B cell (primary cell): Measurements from ENCODE around the gene PLA2G1B. TPM values are rescaled to one million over a fixed set of nuclear protein-coding genes. Genes with fewer than 3 reads are reported as not detected.
A peak's percentile ranks its signal among the peaks of the same experiment; 100 is the strongest.

ENCODE experiments used
- ATAC-seq: fragments of 200-7000 bp; cut with Tn5 transposase; one replicate; pipeline ENCODE4 v1.10.0; 2021; ENCODE audit warnings: low read depth, mild to moderate bottlenecking, moderate number of reproducible peaks, moderate library complexity
- CTCF ChIA-PET: fragments of 350-600 bp; sonication (Branson Sonifier 250); formaldehyde crosslinking; loops from one replicate; lab custom pipeline; 2021; ENCODE audit warnings: antibody characterized with exemption, inconsistent platforms; lab: Charles Lee
- POLR2A ChIA-PET: fragments of 350-600 bp; sonication (Branson Sonifier 250); formaldehyde crosslinking; loops from one replicate; lab custom pipeline; 2021; ENCODE audit warnings: antibody characterized with exemption; lab: Charles Lee
- DNase-seq: peaks from one replicate; pipeline ENCODE4 v3.0.0; 2013
- H2AFZ ChIP-seq: 2 replicates; pipeline ENCODE4 v1.6.1; 2012; ENCODE audit warnings: mild to moderate bottlenecking, low read depth, low read length; ENCODE audit not compliant: insufficient read depth, poor library complexity, severe bottlenecking
- H3K27ac ChIP-seq, 2 donors: 1 replicate in 1 of 2; 2 replicates in 1 of 2; pipeline ENCODE4 v1.5.1; 2012 to 2013; ENCODE audit warnings: low read length in 2 of 2, mild to moderate bottlenecking in 2 of 2, moderate library complexity in 1 of 2
- H3K27me3 ChIP-seq, 4 experiments: fragments of 200-600 bp in 1 of 4; sonication (generic) in 1 of 4; replicated peaks in 1 of 4; 1 replicate in 2 of 4; 2 replicates in 2 of 4; pipeline versions ENCODE4 v1.6.1 to v1.7.0; 2013 to 2016; ENCODE audit warnings: low read length in 3 of 4, mild to moderate bottlenecking in 2 of 4, mixed read lengths in 1 of 4, moderate library complexity in 1 of 4; ENCODE audit not compliant: insufficient read depth in 4 of 4, control insufficient read depth in 3 of 4; ENCODE audit errors: control extremely low read depth in 1 of 4
- H3K36me3 ChIP-seq, 2 experiments: replicated peaks in 1 of 2; 1 replicate in 1 of 2; 2 replicates in 1 of 2; pipeline versions ENCODE4 v1.6.1 to v1.7.1; 2013; ENCODE audit warnings: low read length in 1 of 2; ENCODE audit not compliant: insufficient read depth in 2 of 2, control insufficient read depth in 1 of 2; ENCODE audit errors: control extremely low read depth in 1 of 2, extremely low read depth in 1 of 2
- H3K4me1 ChIP-seq, 2 donors: fragments of 200-600 bp in 1 of 2; sonication (generic) in 1 of 2; 1 replicate in 1 of 2; 2 replicates in 1 of 2; pipeline versions ENCODE4 v1.5.1 to v1.6.1; 2013 to 2017; ENCODE audit warnings: low read length in 2 of 2; ENCODE audit not compliant: control insufficient read depth in 2 of 2, insufficient read depth in 2 of 2
- H3K4me2 ChIP-seq: replicated peaks from 2 replicates; pipeline ENCODE3; 2012; ENCODE audit warnings: mild to moderate bottlenecking, low read depth, low read length; ENCODE audit not compliant: poor library complexity, severe bottlenecking
- H3K4me3 ChIP-seq, 5 experiments: fragments of 200-600 bp in 1 of 5; sonication (generic) in 1 of 5; 1 replicate in 3 of 5; 2 replicates in 2 of 5; pipeline versions ENCODE4 v1.5.1 to v1.7.0; 2011 to 2016; ENCODE audit warnings: low read length in 4 of 5, mild to moderate bottlenecking in 4 of 5, low read depth in 2 of 5, control low read depth in 1 of 5, moderate library complexity in 1 of 5; ENCODE audit not compliant: insufficient read depth in 1 of 5; ENCODE audit errors: control extremely low read depth in 1 of 5, extremely low read depth in 1 of 5
- H3K79me2 ChIP-seq: fragments of 200-600 bp; sonication (generic); one replicate; pipeline ENCODE4 v1.6.0; 2016; ENCODE audit warnings: low read length; ENCODE audit not compliant: control insufficient read depth, insufficient read depth
- H3K9ac ChIP-seq: fragments of 200-600 bp; sonication (generic); 2 replicates; pipeline ENCODE4 v1.6.1; 2017; ENCODE audit warnings: mild to moderate bottlenecking, low read length, moderate library complexity
- H3K9me3 ChIP-seq, 3 donors: one replicate each; pipeline versions ENCODE4 v1.6.1 to v1.7.1; 2013; ENCODE audit warnings: low read length in 2 of 3; ENCODE audit not compliant: control insufficient read depth in 2 of 3, insufficient read depth in 1 of 3; ENCODE audit errors: control extremely low read depth in 1 of 3
- H4K20me1 ChIP-seq: 2 replicates; pipeline ENCODE4 v1.6.0; 2012; ENCODE audit warnings: mild to moderate bottlenecking, low read length; ENCODE audit not compliant: insufficient read depth, control insufficient read depth, poor library complexity, severe bottlenecking
- H3K27ac Mint-ChIP-seq: one replicate; pipeline ENCODE4 v1.8.0; 2021; ENCODE audit warnings: mixed read lengths
- H3K27me3 Mint-ChIP-seq: one replicate; pipeline ENCODE4 v1.8.0; 2021; ENCODE audit warnings: mixed read lengths
- H3K4me1 Mint-ChIP-seq: one replicate; pipeline ENCODE4 v1.8.0; 2021; ENCODE audit warnings: mixed read lengths
- H3K4me3 Mint-ChIP-seq: one replicate; pipeline ENCODE4 v1.8.0; 2021; ENCODE audit warnings: mixed read lengths
- H3K9me3 Mint-ChIP-seq: one replicate; pipeline ENCODE4 v1.8.0; 2022; ENCODE audit warnings: mixed read lengths; ENCODE audit not compliant: insufficient read depth
- EZH2 ChIP-seq: IDR thresholded peaks from 2 replicates; pipeline ENCODE4 v1.6.1; 2012; ENCODE audit warnings: borderline replicate concordance, low read depth, mild to moderate bottlenecking, moderate library complexity, low read length; ENCODE audit not compliant: insufficient read depth, poor library complexity, severe bottlenecking
- WGBS: methylation state at CpG from one replicate; pipeline ENCODE4 v1.1.5; 2013; ENCODE audit warnings: missing lambda C conversion rate; ENCODE audit not compliant: insufficient coverage; 5-methylcytosine and 5-hydroxymethylcytosine counted together
- intact Hi-C: fragments of 100-400 bp; cut with micrococcal nuclease; formaldehyde crosslinking; loops from one replicate; pipeline ENCODE4 v1.10.0; 2022
- polyA plus RNA-seq: library from polyadenylated mRNA; depleted of rRNA; stranded (reverse); fragments of >200 nt; gene quantifications from 2 replicates; pipeline ENCODE4 v1.2.3, GENCODE V29; 2012
- total RNA-seq, 2 donors: library from RNA; stranded (reverse); fragments of 120-200 nt in 1 of 2; gene quantifications; 1 replicate in 1 of 2; 2 replicates in 1 of 2; pipeline versions ENCODE4 v1.2.3 to v1.2.4, GENCODE V29; 2013 to 2022
- TF ChIP-seq, protein P1 (sequence below): fragments of 200-600 bp; IDR thresholded peaks from one replicate; pipeline ENCODE4 v1.8.0; 2022; ENCODE audit warnings: antibody characterized with exemption, mild to moderate bottlenecking

Gene PLA2G1B
- total and polyA plus RNA-seq, 2 donors (not counting 1 experiment from before 2014, with no cell fraction given), result not detected

DNA sequence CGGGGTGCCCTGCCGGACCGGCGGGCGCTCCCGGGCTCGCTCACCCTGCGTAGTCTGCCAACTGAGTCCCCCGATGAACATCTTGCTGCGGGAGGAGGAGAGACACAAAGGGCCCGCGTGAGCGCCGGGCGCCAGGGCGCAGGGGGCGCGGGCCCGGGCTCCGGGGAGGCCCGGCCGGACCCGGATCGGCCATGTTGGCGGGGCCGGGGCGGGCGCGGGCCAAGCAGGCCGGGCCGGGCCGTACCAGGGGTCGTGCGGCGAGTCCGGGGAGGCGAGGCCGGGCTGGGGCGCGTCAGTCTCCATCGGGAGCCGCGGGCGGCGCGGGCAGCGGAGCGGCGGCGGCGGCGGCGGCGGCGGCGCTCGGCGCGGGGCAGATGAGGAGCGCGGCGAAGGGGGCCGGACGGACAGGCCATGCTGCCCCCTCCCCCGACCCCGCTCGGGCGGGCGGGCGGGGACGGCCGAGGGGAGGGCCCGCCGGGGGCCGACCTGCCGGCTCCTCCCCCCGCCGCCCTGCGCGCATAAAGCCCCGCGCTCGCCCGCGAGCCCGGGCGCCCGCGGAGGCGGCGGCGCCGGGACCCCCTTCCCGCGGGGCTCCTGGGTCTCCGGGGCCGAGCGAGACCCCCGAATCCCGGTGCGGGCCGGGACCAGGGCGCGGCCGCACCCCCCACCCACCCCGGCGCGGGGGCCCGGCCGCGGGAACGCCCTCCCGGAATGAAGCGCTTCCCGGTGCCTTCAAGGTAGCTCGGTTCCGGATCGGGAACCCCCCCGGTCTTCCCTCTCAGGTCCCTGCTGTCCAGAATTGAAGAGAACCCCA is 41.4 kb upstream of the PLA2G1B start, which contains the start of gene MSI1:
Gene MSI1 (minus strand): TSS at position 376 of the 814 bp plus-strand sequence. CDS start 73 bp downstream, at position 303.
- H3K4me2 ChIP-seq, result peak within 1 kb of the TSS; percentile 73
- H3K4me3 ChIP-seq, result peak within 1 kb of the TSS in 3 of 5 experiments; percentile 15 to 38 (median 23)
- no peak within 1 kb of the TSS for H3K27ac ChIP-seq
- peak within 1 kb of the TSS; percentile 27 for H2AFZ ChIP-seq
- H3K9me3 Mint-ChIP-seq, result no peaks in the 10 kb centered on the region
- H3K27me3 ChIP-seq, result peaks cover 0 to 74% (median 41%) of the 10 kb centered on the region in 4 experiments
- TF ChIP-seq, protein P1, sequence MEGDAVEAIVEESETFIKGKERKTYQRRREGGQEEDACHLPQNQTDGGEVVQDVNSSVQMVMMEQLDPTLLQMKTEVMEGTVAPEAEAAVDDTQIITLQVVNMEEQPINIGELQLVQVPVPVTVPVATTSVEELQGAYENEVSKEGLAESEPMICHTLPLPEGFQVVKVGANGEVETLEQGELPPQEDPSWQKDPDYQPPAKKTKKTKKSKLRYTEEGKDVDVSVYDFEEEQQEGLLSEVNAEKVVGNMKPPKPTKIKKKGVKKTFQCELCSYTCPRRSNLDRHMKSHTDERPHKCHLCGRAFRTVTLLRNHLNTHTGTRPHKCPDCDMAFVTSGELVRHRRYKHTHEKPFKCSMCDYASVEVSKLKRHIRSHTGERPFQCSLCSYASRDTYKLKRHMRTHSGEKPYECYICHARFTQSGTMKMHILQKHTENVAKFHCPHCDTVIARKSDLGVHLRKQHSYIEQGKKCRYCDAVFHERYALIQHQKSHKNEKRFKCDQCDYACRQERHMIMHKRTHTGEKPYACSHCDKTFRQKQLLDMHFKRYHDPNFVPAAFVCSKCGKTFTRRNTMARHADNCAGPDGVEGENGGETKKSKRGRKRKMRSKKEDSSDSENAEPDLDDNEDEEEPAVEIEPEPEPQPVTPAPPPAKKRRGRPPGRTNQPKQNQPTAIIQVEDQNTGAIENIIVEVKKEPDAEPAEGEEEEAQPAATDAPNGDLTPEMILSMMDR, result no peak
- TF ChIP-seq EZH2, result no peak
- intact Hi-C loops, result no loop called here
- peaks cover 17% of the 10 kb centered on the region for H3K4me1 Mint-ChIP-seq
- H3K9ac ChIP-seq, result peak within 1 kb of the TSS; percentile 32
- ChIA-PET CTCF (no interaction called here), POLR2A (no interaction called here)
- no peaks in the 10 kb centered on the region for H3K9me3 ChIP-seq
- H4K20me1 ChIP-seq, result no peaks in the 10 kb centered on the region
- ATAC-seq, result peak; percentile 17
- H3K27me3 Mint-ChIP-seq, result peaks cover 74% of the 10 kb centered on the region
- peak; percentile 33 for DNase-seq
- H3K27ac Mint-ChIP-seq, result no peak within 1 kb of the TSS
- no peaks in the 10 kb centered on the region for H3K79me2 ChIP-seq
- peak within 1 kb of the TSS; percentile 81 for H3K4me3 Mint-ChIP-seq
- 1% methylated on average over 119 of the region's 119 CpGs for WGBS
- H3K4me1 ChIP-seq, result peaks cover 8 to 22% of the 10 kb centered on the region in 2 donors
- no peaks in the 10 kb centered on the region for H3K36me3 ChIP-seq
